SHP77 treated with DMSO at 0.1 percent for 48 hours (cell line): ENCODE measurements around the gene WDR4.
"Not testable (repeated sequence)": the region's sequence is repeated elsewhere in the genome, so short reads cannot be mapped to it uniquely, and the experiment has no call there.

ENCODE experiments used
- DNase-seq: peaks from one replicate; lab custom pipeline; 2025; lab: John Stamatoyannopoulos, UW

The WDR4 gene

GRCh38 chr21:42815217-42815616 lies 64.1 kb downstream of the WDR4 start:
- DNase-seq: no peak

GRCh38 chr21:42812528-42813241 lies 66.7 kb downstream of the WDR4 start:
- not testable (repeated sequence) for DNase-seq

- DNase-seq: no peak
Observed at GRCh38 chr21:42811960-42812359, 67.4 kb downstream of the WDR4 start.

- no peak for DNase-seq
Observed at GRCh38 chr21:42809577-42810475, 69.5 kb downstream of the WDR4 start.

GRCh38 chr21:42809171-42809570 lies 70.2 kb downstream of the WDR4 start:
- no peak for DNase-seq

- no peak for DNase-seq
Observed at GRCh38 chr21:42807938-42808613, 71.3 kb downstream of the WDR4 start.

GRCh38 chr21:42807293-42807895 lies 71.9 kb downstream of the WDR4 start:
- DNase-seq: not testable (repeated sequence)

- DNase-seq: no peak
Observed at GRCh38 chr21:42806509-42807140, 72.7 kb downstream of the WDR4 start.

- DNase-seq: not testable (repeated sequence)
Observed at GRCh38 chr21:42801616-42802015, 77.7 kb downstream of the WDR4 start.

- no peak for DNase-seq
Observed at GRCh38 chr21:42799948-42800347, 79.4 kb downstream of the WDR4 start.

- DNase-seq: no peak
Observed at GRCh38 chr21:42799516-42799915, 79.8 kb downstream of the WDR4 start.
